ENCODE data around the gene TAS1R3. TPM values are rescaled to one million over a fixed set of nuclear protein-coding genes. Genes with fewer than 3 reads are reported as not detected.

Gene TAS1R3
- total and polyA plus RNA-seq, 2 of the 4 experiments (the other 2 are of a cell fraction): under 0.01 to 0.05 TPM

- Histone ChIP-seq H4K5ac (ENCODE audit: low read depth, low read length) (no peak overlapping the region), H2BK20ac (ENCODE audit: low read depth, low read length) (no peak overlapping the region), H3K9me1 (ENCODE audit: insufficient read depth, low read length) (0 out of 2 replicates have a peak, but pooled peaks cover 3% of the 10 kb centered on the region), H2AFZ (replicated peaks; ENCODE audit: low read length, poor library complexity) (no peak overlapping the region), H4K8ac (ENCODE audit: low read depth in 2 of 2, low read length in 2 of 2) (no peak overlapping the region), H3K9me3 (ENCODE audit: control insufficient read depth, insufficient read depth, low read length) (no peaks in the 10 kb centered on the region), H2BK15ac (ENCODE audit: low read depth, low read length) (no peak overlapping the region), H3K4me3 (ENCODE audit: insufficient read depth, low read depth, low read length) (no peak overlapping the region), H2AK9ac (replicated peaks; ENCODE audit: low read depth, low read length, poor library complexity) (no peak overlapping the region), H3K18ac (ENCODE audit: low read depth, low read length) (no peak overlapping the region), H4K91ac (ENCODE audit: insufficient read depth, low read depth, low read length) (no peak overlapping the region), H3K56ac (ENCODE audit: extremely low read depth, insufficient read depth, low read length) (no peak overlapping the region), H3K14ac (replicated peaks; ENCODE audit: low read depth, low read length) (no peak overlapping the region), H2BK5ac (ENCODE audit: low read depth, low read length, poor library complexity, severe bottlenecking) (peak overlapping the region; percentile 40), H3K4ac (ENCODE audit: low read depth, low read length) (no peak overlapping the region), H3K36me3 (ENCODE audit: control insufficient read depth, insufficient read depth, low read length) (peaks cover 4% of the 10 kb centered on the region; the same call in 1 of the 2 replicates), H3K9ac (ENCODE audit: low read depth, low read length) (no peak overlapping the region), H3K27me3 (ENCODE audit: control insufficient read depth, insufficient read depth, low read length) (no peaks in the 10 kb centered on the region), H3K79me1 (ENCODE audit: low read depth in 1 of 2, low read length in 2 of 2) (peaks cover 2 to 55% of the 10 kb centered on the region in 2 experiments; a peak in 3 of 4 replicates), H3K23ac (ENCODE audit: low read depth, low read length) (0 out of 2 replicates have a peak overlapping the region, but pooled peaks have one; percentile 20), H4K20me1 (ENCODE audit: insufficient read depth, low read length) (peaks cover 59% of the 10 kb centered on the region), H2BK120ac (ENCODE audit: low read depth, low read length) (no peak overlapping the region), H3K4me1 (ENCODE audit: control insufficient read depth, insufficient read depth, low read length) (peaks cover 31% of the 10 kb centered on the region), H3K27ac (ENCODE audit: insufficient read depth, low read length) (no peak overlapping the region), H2AK5ac (ENCODE audit: low read depth, low read length) (no peak overlapping the region), H3K4me2 (ENCODE audit: low read depth, low read length) (no peak overlapping the region)
- DNase-seq (no peak), ATAC-seq (ENCODE audit: low read depth) (no peak)
- POLR2A ChIA-PET (ENCODE audit: unreplicated experiment): interaction anchor here (0.9 kb wide), 1 partner anchor 29 kb away, joined by 3 read pairs; the partner anchor contains the start of gene AURKAIP1
- dilution Hi-C loops (cut with HindIII; ENCODE audit: low sequenced_read_pairs, unreplicated experiment): no loop called here
- 94% methylated on average over 7 of the region's 10 CpGs; no CpG with 5 or more reads in 1 of the 2 experiments for WGBS, 2 experiments (ENCODE audit: extremely low coverage in 2 of 2, insufficient read length in 1 of 2)
- TF ChIP-seq RAD21 (IDR thresholded peaks at IDR 0.05; ENCODE audit: low read length) (no peak), MXI1 (IDR thresholded peaks at IDR 0.05; ENCODE audit: borderline replicate concordance, low read depth, low read length) (no peak), POLR2A (IDR thresholded peaks at IDR 0.05; ENCODE audit: low read depth, low read length) (no peak), USF2 (IDR thresholded peaks at IDR 0.05; ENCODE audit: low read depth, low read length) (no peak), BHLHE40 (IDR thresholded peaks at IDR 0.05; ENCODE audit: low read depth, low read length) (no peak), CHD1 (IDR thresholded peaks at IDR 0.05; ENCODE audit: low read depth, low read length) (no peak), NFE2L2 (IDR thresholded peaks at IDR 0.05; ENCODE audit: low read depth, low read length) (no peak), CEBPB (IDR thresholded peaks at IDR 0.05; ENCODE audit: low read depth, low read length) (no peak), MAFK (IDR thresholded peaks at IDR 0.05; ENCODE audit: low read depth, low read length) (no peak), RCOR1 (IDR thresholded peaks at IDR 0.05; ENCODE audit: insufficient replicate concordance, low read length) (no peak), SMC3 (IDR thresholded peaks at IDR 0.05; ENCODE audit: low read depth, low read length) (no peak), ELK1 (IDR thresholded peaks at IDR 0.05; ENCODE audit: borderline replicate concordance, low read depth, low read length) (no peak), CTCF (conservative IDR thresholded peaks at IDR 0.05; ENCODE audit: low read depth, low read length) (no peak), MAZ (IDR thresholded peaks at IDR 0.05; ENCODE audit: borderline replicate concordance, low read depth, low read length) (no peak), RFX5 (IDR thresholded peaks at IDR 0.05; ENCODE audit: low read depth, low read length) (no peak), FOS (IDR thresholded peaks at IDR 0.05; ENCODE audit: low read depth, low read length) (no peak)
- in situ Hi-C loops (cut with MboI; ENCODE audit: low sequenced_read_pairs): no loop called here
- intact Hi-C loops (cut with micrococcal nuclease): no loop called here
- CTCF ChIA-PET: no interaction called here
- no TSS peak for BruUV-seq (replicated peaks)
These were observed 15.4 kb downstream of the TAS1R3 start for GRCh38 chr1:1346501-1346890.
